ENCODE measurements around the gene ARSB. TPM values are rescaled to one million over a fixed set of nuclear protein-coding genes. Genes with fewer than 3 reads are reported as not detected.

ARSB gene
- total and polyA plus RNA-seq, 7 experiments from 2014 or later: 3.3 to 10.8 (median 4.8) TPM

GRCh38 chr5:78816143-78816765 is 168.9 kb downstream of the ARSB start:
- H3K27me3 ChIP-seq (ENCODE audit: control insufficient read depth in 2 of 2, insufficient read depth in 2 of 2, low read length in 2 of 2): no peaks in the 10 kb centered on the region
- Mint-ChIP-seq H3K27ac (no peak overlapping the region), H3K4me3 (no peak overlapping the region), H3K36me3 (peaks cover 0 to 36% (median 7%) of the 10 kb centered on the region in 5 donors), H3K27me3 (no peaks in the 10 kb centered on the region), H3K4me1 (peaks cover 0 to 3% (median 0%) of the 10 kb centered on the region in 7 donors), H3K9me3 (no peaks in the 10 kb centered on the region)
- ATAC-seq (no peak), DNase-seq (no peak)
- no peaks in the 10 kb centered on the region for H3K4me1 ChIP-seq (ENCODE audit: control insufficient read depth in 2 of 2, insufficient read depth in 2 of 2, low read length in 2 of 2)
- H3K9me3 ChIP-seq (ENCODE audit: control insufficient read depth in 2 of 3, low read length in 3 of 3): no peaks in the 10 kb centered on the region
- ChIA-PET POLR2A (no interaction called here), CTCF (no interaction called here)
- intact Hi-C loops (cut with micrococcal nuclease): no loop called here
- no peak overlapping the region for H3K27ac ChIP-seq (ENCODE audit: low read depth, low read length)
- no peak overlapping the region for H3K4me3 ChIP-seq (ENCODE audit: low read length)
- H3K36me3 ChIP-seq (ENCODE audit: control insufficient read depth in 2 of 3, insufficient read depth in 3 of 3, low read length in 3 of 3): no peaks in the 10 kb centered on the region

GRCh38 chr5:78813906-78814530 is 171.1 kb downstream of the ARSB start:
- CTCF ChIA-PET: no interaction called here
- intact Hi-C loops (cut with micrococcal nuclease): no loop called here
- ATAC-seq: no peak

GRCh38 chr5:78813286-78813685 is 171.8 kb downstream of the ARSB start:
- no peaks in the 10 kb centered on the region for H3K9me3 ChIP-seq (ENCODE audit: control insufficient read depth in 2 of 3, low read length in 3 of 3)
- H3K27ac ChIP-seq (ENCODE audit: low read depth, low read length): no peak overlapping the region
- Mint-ChIP-seq H3K27ac (no peak overlapping the region), H3K9me3 (no peaks in the 10 kb centered on the region), H3K27me3 (no peaks in the 10 kb centered on the region), H3K4me1 (peaks cover 0 to 5% (median 0%) of the 10 kb centered on the region in 7 donors), H3K4me3 (no peak overlapping the region), H3K36me3 (peaks cover 0 to 26% (median 4%) of the 10 kb centered on the region in 5 donors)
- no peaks in the 10 kb centered on the region for H3K27me3 ChIP-seq (ENCODE audit: control insufficient read depth in 2 of 2, insufficient read depth in 2 of 2, low read length in 2 of 2)
- DNase-seq (no peak), ATAC-seq (no peak)
- intact Hi-C loops (cut with micrococcal nuclease): no loop called here
- H3K4me1 ChIP-seq (ENCODE audit: control insufficient read depth in 2 of 2, insufficient read depth in 2 of 2, low read length in 2 of 2): no peaks in the 10 kb centered on the region
- ChIA-PET POLR2A (no interaction called here), CTCF (no interaction called here)
- H3K36me3 ChIP-seq (ENCODE audit: control insufficient read depth in 2 of 3, insufficient read depth in 3 of 3, low read length in 3 of 3): no peaks in the 10 kb centered on the region
- H3K4me3 ChIP-seq (ENCODE audit: low read length): no peak overlapping the region

More at GRCh38 chr5:78813906-78814530, 171.1 kb downstream of the ARSB start:
- no peak overlapping the region for H3K27ac Mint-ChIP-seq
- Histone ChIP-seq H3K4me3 (ENCODE audit: low read length) (no peak overlapping the region), H3K27me3 (ENCODE audit: control insufficient read depth in 2 of 2, insufficient read depth in 2 of 2, low read length in 2 of 2) (no peaks in the 10 kb centered on the region), H3K36me3 (ENCODE audit: control insufficient read depth in 2 of 3, insufficient read depth in 3 of 3, low read length in 3 of 3) (no peaks in the 10 kb centered on the region), H3K9me3 (ENCODE audit: control insufficient read depth in 2 of 3, low read length in 3 of 3) (no peaks in the 10 kb centered on the region), H3K4me1 (ENCODE audit: control insufficient read depth in 2 of 2, insufficient read depth in 2 of 2, low read length in 2 of 2) (no peaks in the 10 kb centered on the region), H3K27ac (ENCODE audit: low read depth, low read length) (no peak overlapping the region)
- H3K36me3 Mint-ChIP-seq: peaks cover 0 to 28% (median 4%) of the 10 kb centered on the region in 5 donors
- no peak overlapping the region for H3K4me3 Mint-ChIP-seq
- H3K27me3 Mint-ChIP-seq: no peaks in the 10 kb centered on the region
- H3K4me1 Mint-ChIP-seq: peaks cover 0 to 5% (median 0%) of the 10 kb centered on the region in 7 donors
- POLR2A ChIA-PET: no interaction called here
- DNase-seq: no peak
- H3K9me3 Mint-ChIP-seq: no peaks in the 10 kb centered on the region

GRCh38 chr5:78811866-78812265 is 173.2 kb downstream of the ARSB start:
- POLR2A ChIA-PET: no interaction called here
- Histone ChIP-seq H3K4me3 (ENCODE audit: low read length) (no peak overlapping the region), H3K27ac (ENCODE audit: low read depth, low read length) (no peak overlapping the region), H3K36me3 (ENCODE audit: control insufficient read depth in 2 of 3, insufficient read depth in 3 of 3, low read length in 3 of 3) (no peaks in the 10 kb centered on the region), H3K27me3 (ENCODE audit: control insufficient read depth in 2 of 2, insufficient read depth in 2 of 2, low read length in 2 of 2) (no peaks in the 10 kb centered on the region), H3K9me3 (ENCODE audit: control insufficient read depth in 2 of 3, low read length in 3 of 3) (no peaks in the 10 kb centered on the region), H3K4me1 (ENCODE audit: control insufficient read depth in 2 of 2, insufficient read depth in 2 of 2, low read length in 2 of 2) (no peaks in the 10 kb centered on the region)
- H3K27me3 Mint-ChIP-seq: no peaks in the 10 kb centered on the region
- ATAC-seq: no peak
- intact Hi-C loops (cut with micrococcal nuclease): no loop called here
- H3K36me3 Mint-ChIP-seq: peaks cover 0 to 26% (median 1%) of the 10 kb centered on the region in 5 donors
- H3K4me1 Mint-ChIP-seq: peaks cover 0 to 5% (median 0%) of the 10 kb centered on the region in 7 donors
- no peak overlapping the region for H3K4me3 Mint-ChIP-seq
- CTCF ChIA-PET: no interaction called here
- no peak overlapping the region for H3K27ac Mint-ChIP-seq
- no peaks in the 10 kb centered on the region for H3K9me3 Mint-ChIP-seq
- no peak for DNase-seq

- Mint-ChIP-seq H3K4me3 (no peak overlapping the region), H3K27ac (no peak overlapping the region), H3K36me3 (peaks cover 0 to 28% (median 0%) of the 10 kb centered on the region in 5 donors), H3K9me3 (no peaks in the 10 kb centered on the region), H3K4me1 (peaks cover 0 to 5% (median 0%) of the 10 kb centered on the region in 7 donors), H3K27me3 (no peaks in the 10 kb centered on the region)
- H3K27me3 ChIP-seq (ENCODE audit: control insufficient read depth in 2 of 2, insufficient read depth in 2 of 2, low read length in 2 of 2): no peaks in the 10 kb centered on the region
- intact Hi-C loops (cut with micrococcal nuclease): no loop called here
- POLR2A ChIA-PET: no interaction called here
- DNase-seq: no peak
- no peak for ATAC-seq
- no peak overlapping the region for H3K4me3 ChIP-seq (ENCODE audit: low read length)
- H3K9me3 ChIP-seq (ENCODE audit: control insufficient read depth in 2 of 3, low read length in 3 of 3): no peaks in the 10 kb centered on the region
- no peak overlapping the region for H3K27ac ChIP-seq (ENCODE audit: low read depth, low read length)
- H3K36me3 ChIP-seq (ENCODE audit: control insufficient read depth in 2 of 3, insufficient read depth in 3 of 3, low read length in 3 of 3): no peaks in the 10 kb centered on the region
- H3K4me1 ChIP-seq (ENCODE audit: control insufficient read depth in 2 of 2, insufficient read depth in 2 of 2, low read length in 2 of 2): no peaks in the 10 kb centered on the region
- CTCF ChIA-PET: no interaction called here
Measured at GRCh38 chr5:78811121-78811817, 173.8 kb downstream of the ARSB start.

GRCh38 chr5:78810098-78810920 is 174.8 kb downstream of the ARSB start:
- Mint-ChIP-seq H3K36me3 (peaks cover 0 to 27% (median 4%) of the 10 kb centered on the region in 5 donors), H3K4me1 (peaks cover 0 to 5% (median 0%) of the 10 kb centered on the region in 7 donors), H3K9me3 (no peaks in the 10 kb centered on the region), H3K27me3 (no peaks in the 10 kb centered on the region), H3K4me3 (no peak overlapping the region), H3K27ac (no peak overlapping the region)
- Histone ChIP-seq H3K9me3 (ENCODE audit: control insufficient read depth in 2 of 3, low read length in 3 of 3) (no peaks in the 10 kb centered on the region), H3K4me1 (ENCODE audit: control insufficient read depth in 2 of 2, insufficient read depth in 2 of 2, low read length in 2 of 2) (no peaks in the 10 kb centered on the region), H3K36me3 (ENCODE audit: control insufficient read depth in 2 of 3, insufficient read depth in 3 of 3, low read length in 3 of 3) (no peaks in the 10 kb centered on the region), H3K27ac (ENCODE audit: low read depth, low read length) (no peak overlapping the region), H3K4me3 (ENCODE audit: low read length) (no peak overlapping the region), H3K27me3 (ENCODE audit: control insufficient read depth in 2 of 2, insufficient read depth in 2 of 2, low read length in 2 of 2) (no peaks in the 10 kb centered on the region)
- ChIA-PET POLR2A (no interaction called here), CTCF (no interaction called here)
- ATAC-seq: no peak
- intact Hi-C loops (cut with micrococcal nuclease): no loop called here
- no peak for DNase-seq

All from naive thymus-derived CD4-positive, alpha-beta T cell (primary cell).